Mucosa of descending colon (tissue), 3 donors: Measurements from ENCODE around the gene ZFYVE1. TPM values are rescaled to one million over a fixed set of nuclear protein-coding genes. Genes with fewer than 3 reads are reported as not detected.

Experiments used
- ATAC-seq: fragments of 200-7000 bp; cut with Tn5 transposase; one replicate; pipeline ENCODE4 v1.9.1; 2020; ENCODE audit warnings: mild to moderate bottlenecking, moderate library complexity
- DNase-seq, 3 donors: peaks; one replicate each; pipeline ENCODE4 v3.0.0-alpha.2; 2020
- H3K36me3 ChIP-seq: fragments of 200-600 bp; one replicate; pipeline ENCODE4 v1.8.0; 2021; ENCODE audit warnings: low read depth, mild to moderate bottlenecking
- H3K4me1 ChIP-seq: fragments of 200-600 bp; one replicate; pipeline ENCODE4 v1.8.0; 2021; ENCODE audit warnings: low read depth, mild to moderate bottlenecking
- H3K4me3 ChIP-seq: fragments of 200-600 bp; one replicate; pipeline ENCODE4 v1.8.0; 2021; ENCODE audit warnings: mild to moderate bottlenecking
- H3K9me3 ChIP-seq: fragments of 200-600 bp; one replicate; pipeline ENCODE4 v1.8.0; 2021; ENCODE audit warnings: mild to moderate bottlenecking
- intact Hi-C, 2 donors: fragments of 100-400 bp; cut with DNase I in 1 of 2; cut with micrococcal nuclease in 1 of 2; formaldehyde crosslinking; loops; one replicate each; pipeline versions ENCODE4 v1.11.0 to v1.11.1; 2022; cut with DNase I, micrococcal nuclease
- total RNA-seq, 3 donors: library from RNA; stranded (reverse); fragmentation: NEBNext Ultra II Directional in 2 of 3; extraction: Animal tissue kit (Norgen Biotek cat#: 25700) in 2 of 3; gene quantifications; one replicate each; pipeline versions ENCODE4 v1.2.1 to v1.2.4, GENCODE V29; 2021 to 2023
- TF ChIP-seq, protein P1 (sequence below): fragments of 200-600 bp; IDR thresholded peaks from one replicate; pipeline ENCODE4 v1.8.0; 2022; ENCODE audit warnings: antibody characterized with exemption, mild to moderate bottlenecking
- donor health status: DM: no; HTN: no; CAD: no; lungs with moderate emphysema.
- donor health status: DM: no; HTN: no; CAD: no.
- donor health status: DM: no; HTN: yes; CAD: no.

The ZFYVE1 gene
- total RNA-seq, 3 donors from 2014 or later, result 15.5 to 26.0 (median 19.9) TPM

DNA sequence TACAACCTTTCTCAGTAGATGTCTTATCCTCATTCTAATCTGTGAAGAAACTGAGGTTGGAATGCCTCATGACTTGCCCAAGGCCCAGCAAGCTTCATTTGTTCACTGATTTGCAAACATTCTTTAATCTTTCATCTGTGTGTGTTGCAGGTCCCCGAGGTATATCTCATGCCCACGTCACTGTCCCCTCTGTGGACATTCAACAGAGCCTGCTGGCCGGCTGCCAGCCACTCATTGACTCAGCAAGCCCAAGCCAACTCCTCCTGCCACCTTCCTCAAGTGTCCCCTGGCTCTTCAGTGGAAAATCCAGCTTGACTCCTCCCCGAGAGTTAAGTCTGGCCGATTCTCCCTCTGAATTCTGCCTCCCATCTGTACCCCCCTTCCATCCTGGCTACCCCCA lies 102.6 kb downstream of the ZFYVE1 start:
- H3K4me1 ChIP-seq, result no peaks in the 10 kb centered on the region
- H3K9me3 ChIP-seq, result no peaks in the 10 kb centered on the region
- ATAC-seq (no peak), DNase-seq (no peak)
- intact Hi-C loops, result no loop called here
- TF ChIP-seq, protein P1, sequence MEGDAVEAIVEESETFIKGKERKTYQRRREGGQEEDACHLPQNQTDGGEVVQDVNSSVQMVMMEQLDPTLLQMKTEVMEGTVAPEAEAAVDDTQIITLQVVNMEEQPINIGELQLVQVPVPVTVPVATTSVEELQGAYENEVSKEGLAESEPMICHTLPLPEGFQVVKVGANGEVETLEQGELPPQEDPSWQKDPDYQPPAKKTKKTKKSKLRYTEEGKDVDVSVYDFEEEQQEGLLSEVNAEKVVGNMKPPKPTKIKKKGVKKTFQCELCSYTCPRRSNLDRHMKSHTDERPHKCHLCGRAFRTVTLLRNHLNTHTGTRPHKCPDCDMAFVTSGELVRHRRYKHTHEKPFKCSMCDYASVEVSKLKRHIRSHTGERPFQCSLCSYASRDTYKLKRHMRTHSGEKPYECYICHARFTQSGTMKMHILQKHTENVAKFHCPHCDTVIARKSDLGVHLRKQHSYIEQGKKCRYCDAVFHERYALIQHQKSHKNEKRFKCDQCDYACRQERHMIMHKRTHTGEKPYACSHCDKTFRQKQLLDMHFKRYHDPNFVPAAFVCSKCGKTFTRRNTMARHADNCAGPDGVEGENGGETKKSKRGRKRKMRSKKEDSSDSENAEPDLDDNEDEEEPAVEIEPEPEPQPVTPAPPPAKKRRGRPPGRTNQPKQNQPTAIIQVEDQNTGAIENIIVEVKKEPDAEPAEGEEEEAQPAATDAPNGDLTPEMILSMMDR, result no peak
- H3K36me3 ChIP-seq, result no peaks in the 10 kb centered on the region
- no peak overlapping the region for H3K4me3 ChIP-seq

DNA sequence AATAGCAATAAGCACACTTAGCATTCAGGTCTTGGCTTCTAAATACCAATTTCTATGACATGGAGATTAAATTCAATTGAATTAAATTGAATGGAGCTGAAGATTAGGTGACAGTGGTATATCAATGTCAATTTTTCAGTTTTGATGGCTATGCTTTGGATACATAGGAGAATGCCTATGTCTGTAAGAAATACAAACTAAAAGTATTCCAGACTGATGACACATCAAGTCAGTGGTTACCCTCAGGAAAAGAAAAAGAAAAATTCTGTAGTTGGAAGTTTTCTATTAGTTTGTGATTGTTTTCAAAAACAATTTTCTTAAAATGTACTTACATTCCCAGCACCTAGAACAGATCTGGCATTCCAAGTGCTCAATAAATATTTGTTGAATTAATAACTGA lies 105.5 kb downstream of the ZFYVE1 start:
- TF ChIP-seq, protein P1, result no peak
- Histone ChIP-seq H3K9me3 (no peaks in the 10 kb centered on the region), H3K36me3 (no peaks in the 10 kb centered on the region), H3K4me1 (no peaks in the 10 kb centered on the region), H3K4me3 (no peak overlapping the region)
- intact Hi-C loops, result no loop called here
- no peak for ATAC-seq
- DNase-seq, result no peak

DNA sequence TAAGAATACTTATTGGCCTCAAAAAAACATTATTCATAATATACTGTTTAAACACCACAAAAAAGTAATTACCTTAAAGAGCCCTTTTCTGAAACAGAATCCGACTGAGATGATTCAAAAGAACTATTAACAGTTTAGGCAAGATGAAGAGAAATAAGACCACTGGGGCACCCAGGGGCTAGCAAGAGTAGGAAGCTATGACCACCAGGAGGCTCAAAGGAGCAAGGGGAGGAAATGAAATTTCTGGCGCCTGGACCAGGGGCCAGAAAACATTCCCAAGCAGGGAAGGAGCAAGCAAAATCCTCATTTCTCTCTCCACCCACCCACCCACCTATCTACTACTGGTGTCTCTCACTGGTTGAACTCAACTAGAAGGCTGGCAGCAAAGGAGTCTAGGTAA lies 106.9 kb downstream of the ZFYVE1 start:
- no peaks in the 10 kb centered on the region for H3K4me1 ChIP-seq
- ATAC-seq (no peak), DNase-seq (no peak)
- H3K9me3 ChIP-seq, result no peaks in the 10 kb centered on the region
- TF ChIP-seq, protein P1, result no peak
- intact Hi-C loops, result no loop called here
- no peaks in the 10 kb centered on the region for H3K36me3 ChIP-seq
- H3K4me3 ChIP-seq, result no peak overlapping the region

Other genes starting within 250 kb of the ZFYVE1 start
- gene DPF3, start 133.0 kb downstream of the ZFYVE1 start, total RNA-seq, result 10 to 100 TPM in 2 of 3 donors, 1 to 10 TPM in 1; 9.3 to 21.9 (median 10.9) TPM
- 10 to 100 TPM; 13.9 to 27.0 (median 15.7) TPM for gene DCAF4, start 100.6 kb downstream of the ZFYVE1 start, total RNA-seq
- 10 to 100 TPM; 66.0 to 68.7 (median 66.2) TPM for gene RBM25, start 31.4 kb upstream of the ZFYVE1 start, total RNA-seq
- gene PSEN1, start 109.4 kb upstream of the ZFYVE1 start, total RNA-seq, result 100 to 1,000 TPM in 1 of 3 donors, 10 to 100 TPM in 2; 93.8 to 147 (median 100.0) TPM
- gene PAPLN, start 210.4 kb upstream of the ZFYVE1 start, total RNA-seq, result 10 to 100 TPM in 1 of 3 donors, 1 to 10 TPM in 2; 4.9 to 22.5 (median 5.6) TPM